Measurements from ENCODE around the gene SEC14L6. TPM values are rescaled to one million over a fixed set of nuclear protein-coding genes. Genes with fewer than 3 reads are reported as not detected.

SEC14L6 gene
- polyA plus RNA-seq, 1 donor (not counting 4 experiments of a cell fraction or from before 2014, with no cell fraction given): not detected

DNA sequence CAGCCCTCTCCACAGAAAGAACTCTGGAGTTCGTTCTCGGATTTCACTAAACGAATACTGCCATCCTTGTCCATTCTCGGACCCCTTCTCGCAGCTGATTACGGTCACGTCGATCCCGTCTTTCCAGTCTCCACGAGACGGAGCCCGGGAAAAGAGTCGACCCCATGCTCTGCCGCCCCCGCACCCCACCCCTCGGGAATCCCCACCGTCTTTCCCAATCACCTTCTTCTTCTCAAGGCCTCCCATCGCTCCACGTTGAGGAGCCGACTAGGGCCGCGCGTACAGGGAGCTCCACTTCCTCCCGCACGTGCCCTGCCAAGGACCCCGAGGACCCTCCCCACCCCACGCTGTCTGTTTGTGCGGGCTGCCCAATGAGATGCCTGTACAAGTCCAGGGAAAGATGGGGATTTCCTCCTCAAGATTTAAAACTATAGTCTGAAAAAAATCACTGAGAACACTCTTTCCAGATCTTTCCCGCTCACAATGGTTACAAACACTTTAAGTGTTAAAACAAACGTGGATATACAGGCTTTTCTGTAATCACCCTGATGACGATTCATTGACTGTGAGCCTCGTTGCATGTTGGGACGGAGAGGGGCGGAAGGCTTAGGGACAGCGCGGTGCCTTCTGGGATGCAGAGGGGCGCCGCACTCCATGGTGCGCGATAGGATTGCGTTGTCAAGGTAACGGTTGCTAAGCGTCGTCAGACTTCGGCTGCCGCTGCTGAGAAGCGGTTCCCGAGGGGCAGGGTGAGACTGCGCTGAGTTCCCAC is 45.2 kb upstream of the SEC14L6 start, which contains the start of gene PES1:
TSS of gene PES1 (minus strand) at position 323 of the 772 bp plus-strand sequence. CDS start at position 246, 77 bp downstream.
- H3K9me1 ChIP-seq (ENCODE audit: control insufficient read depth, extremely low read depth, insufficient read depth, low read length): no peaks in the 10 kb centered on the region
- H2AFZ ChIP-seq (ENCODE audit: control insufficient read depth, low read length): peak within 1 kb of the TSS; percentile 23
- TF ChIP-seq, protein P1, sequence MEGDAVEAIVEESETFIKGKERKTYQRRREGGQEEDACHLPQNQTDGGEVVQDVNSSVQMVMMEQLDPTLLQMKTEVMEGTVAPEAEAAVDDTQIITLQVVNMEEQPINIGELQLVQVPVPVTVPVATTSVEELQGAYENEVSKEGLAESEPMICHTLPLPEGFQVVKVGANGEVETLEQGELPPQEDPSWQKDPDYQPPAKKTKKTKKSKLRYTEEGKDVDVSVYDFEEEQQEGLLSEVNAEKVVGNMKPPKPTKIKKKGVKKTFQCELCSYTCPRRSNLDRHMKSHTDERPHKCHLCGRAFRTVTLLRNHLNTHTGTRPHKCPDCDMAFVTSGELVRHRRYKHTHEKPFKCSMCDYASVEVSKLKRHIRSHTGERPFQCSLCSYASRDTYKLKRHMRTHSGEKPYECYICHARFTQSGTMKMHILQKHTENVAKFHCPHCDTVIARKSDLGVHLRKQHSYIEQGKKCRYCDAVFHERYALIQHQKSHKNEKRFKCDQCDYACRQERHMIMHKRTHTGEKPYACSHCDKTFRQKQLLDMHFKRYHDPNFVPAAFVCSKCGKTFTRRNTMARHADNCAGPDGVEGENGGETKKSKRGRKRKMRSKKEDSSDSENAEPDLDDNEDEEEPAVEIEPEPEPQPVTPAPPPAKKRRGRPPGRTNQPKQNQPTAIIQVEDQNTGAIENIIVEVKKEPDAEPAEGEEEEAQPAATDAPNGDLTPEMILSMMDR (optimal IDR thresholded peaks at IDR 0.05 in 1 of 3, IDR thresholded peaks at IDR 0.05 in 1 of 3, conservative IDR thresholded peaks at IDR 0.05 in 1 of 3; ENCODE audit: extremely low read depth in 1 of 3, insufficient read depth in 2 of 3, low read length in 3 of 3): no peak
- TF ChIP-seq EZH2 (IDR thresholded peaks at IDR 0.05; ENCODE audit: low read length): no peak
- H3K27me3 ChIP-seq (ENCODE audit: control insufficient read depth, extremely low read depth, insufficient read depth, low read length): no peaks in the 10 kb centered on the region
- H3K9me3 ChIP-seq (ENCODE audit: control insufficient read depth, low read depth, low read length): no peaks in the 10 kb centered on the region
- FAIRE-seq (peak; percentile 93), DNase-seq (ENCODE audit: low read depth, low spot score) (peak; percentile 85)
- peaks cover 10% of the 10 kb centered on the region for H3K4me1 ChIP-seq (ENCODE audit: control insufficient read depth, extremely low read depth, insufficient read depth, low read length)
- H3K79me2 ChIP-seq (ENCODE audit: control insufficient read depth, insufficient read depth, low read length): peaks cover 37% of the 10 kb centered on the region
- dilution Hi-C loops (cut with MboI; ENCODE audit: extremely low pct_ligation_motif_present, low sequenced_read_pairs): no loop called here
- peak within 1 kb of the TSS; percentile 90 for H3K4me2 ChIP-seq (ENCODE audit: control insufficient read depth, extremely low read depth, insufficient read depth, low read depth, low read length)
- H3K36me3 ChIP-seq (ENCODE audit: control insufficient read depth in 2 of 2, extremely low read depth in 1 of 2, insufficient read depth in 2 of 2, low read length in 2 of 2): peaks cover 23 to 25% of the 10 kb centered on the region in 2 experiments
- peak within 1 kb of the TSS; percentile 91 for H3K27ac ChIP-seq (ENCODE audit: control insufficient read depth, insufficient read depth, low read length)
- peak within 1 kb of the TSS; percentile 51 to 85 (median 74) for H3K4me3 ChIP-seq (ENCODE audit: control insufficient read depth in 2 of 3, extremely low read depth in 1 of 3, insufficient read depth in 2 of 3, low read depth in 1 of 3, low read length in 3 of 3)
- peak within 1 kb of the TSS; percentile 90 for H3K9ac ChIP-seq (ENCODE audit: control insufficient read depth, extremely low read depth, insufficient read depth, low read length)
- H4K20me1 ChIP-seq (ENCODE audit: control insufficient read depth, extremely low read depth, insufficient read depth, low read length): no peaks in the 10 kb centered on the region

DNA sequence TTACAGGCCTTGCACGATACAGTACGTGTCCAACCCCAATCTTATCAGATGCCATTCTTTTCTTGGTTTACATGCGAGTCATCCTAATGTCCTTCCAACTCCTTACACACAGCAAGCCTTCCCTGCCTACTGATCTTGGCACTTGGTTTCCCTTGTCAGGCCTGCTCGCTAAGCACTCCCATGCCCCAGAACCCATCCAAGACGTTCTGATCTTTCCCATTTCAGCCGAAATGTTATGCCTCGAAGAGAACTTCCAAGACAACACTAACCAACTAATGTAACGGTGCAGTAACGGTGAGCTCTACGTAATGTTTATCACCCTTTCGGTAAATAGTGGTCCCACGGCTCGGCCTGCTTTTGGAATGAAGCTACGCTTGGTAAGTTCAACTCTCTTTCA is 44.6 kb upstream of the SEC14L6 start:
- DNase-seq (ENCODE audit: low read depth, low spot score) (no peak), FAIRE-seq (peak; percentile 13)
- Histone ChIP-seq H4K20me1 (ENCODE audit: control insufficient read depth, extremely low read depth, insufficient read depth, low read length) (no peaks in the 10 kb centered on the region), H3K27ac (ENCODE audit: control insufficient read depth, insufficient read depth, low read length) (peak overlapping the region; percentile 91), H3K4me1 (ENCODE audit: control insufficient read depth, extremely low read depth, insufficient read depth, low read length) (peaks cover 10% of the 10 kb centered on the region), H3K9me1 (ENCODE audit: control insufficient read depth, extremely low read depth, insufficient read depth, low read length) (no peaks in the 10 kb centered on the region), H2AFZ (ENCODE audit: control insufficient read depth, low read length) (peak overlapping the region; percentile 23), H3K27me3 (ENCODE audit: control insufficient read depth, extremely low read depth, insufficient read depth, low read length) (no peaks in the 10 kb centered on the region), H3K9me3 (ENCODE audit: control insufficient read depth, low read depth, low read length) (no peaks in the 10 kb centered on the region), H3K36me3 (ENCODE audit: control insufficient read depth in 2 of 2, extremely low read depth in 1 of 2, insufficient read depth in 2 of 2, low read length in 2 of 2) (peaks cover 27 to 31% of the 10 kb centered on the region in 2 experiments), H3K4me3 (ENCODE audit: control insufficient read depth in 2 of 3, extremely low read depth in 1 of 3, insufficient read depth in 2 of 3, low read depth in 1 of 3, low read length in 3 of 3) (peak overlapping the region; percentile 51 to 85 (median 74)), H3K4me2 (ENCODE audit: control insufficient read depth, extremely low read depth, insufficient read depth, low read depth, low read length) (peak overlapping the region; percentile 90), H3K79me2 (ENCODE audit: control insufficient read depth, insufficient read depth, low read length) (peaks cover 37% of the 10 kb centered on the region), H3K9ac (ENCODE audit: control insufficient read depth, extremely low read depth, insufficient read depth, low read length) (peak overlapping the region; percentile 90)
- dilution Hi-C loops (cut with MboI; ENCODE audit: extremely low pct_ligation_motif_present, low sequenced_read_pairs): no loop called here
- TF ChIP-seq, protein P1 (optimal IDR thresholded peaks at IDR 0.05 in 1 of 3, IDR thresholded peaks at IDR 0.05 in 1 of 3, conservative IDR thresholded peaks at IDR 0.05 in 1 of 3; ENCODE audit: extremely low read depth in 1 of 3, insufficient read depth in 2 of 3, low read length in 3 of 3): no peak
- no peak for TF ChIP-seq EZH2 (IDR thresholded peaks at IDR 0.05; ENCODE audit: low read length)
